Mesothelial cell of epicardium (in vitro differentiated cells): ENCODE results near the gene GSTA1. TPM values are rescaled to one million over a fixed set of nuclear protein-coding genes. Genes with fewer than 3 reads are reported as not detected.
"Not testable (repeated sequence)": the region's sequence is repeated elsewhere in the genome, so short reads cannot be mapped to it uniquely, and the experiment has no call there.

ENCODE experiments used
- DNase-seq, 2 experiments: peaks; one replicate each; pipeline ENCODE4 v3.0.0; 2021; ENCODE audit warnings: low spot score in 2 of 2; ENCODE audit not compliant: unreplicated experiment in 2 of 2
- H3K27ac Mint-ChIP-seq: 2 replicates; pipeline ENCODE4 v1.8.0; 2021; ENCODE audit warnings: mixed read lengths
- H3K27me3 Mint-ChIP-seq: 2 replicates; pipeline ENCODE4 v1.8.0; 2021; ENCODE audit warnings: low read depth, mixed read lengths
- H3K36me3 Mint-ChIP-seq: 2 replicates; pipeline ENCODE4 v1.8.0; 2021; ENCODE audit warnings: mixed read lengths
- H3K4me1 Mint-ChIP-seq: 2 replicates; pipeline ENCODE4 v1.8.0; 2021; ENCODE audit warnings: mixed read lengths
- H3K4me3 Mint-ChIP-seq: 2 replicates; pipeline ENCODE4 v1.8.0; 2021; ENCODE audit warnings: mild to moderate bottlenecking, moderate library complexity, mixed read lengths
- H3K9me3 Mint-ChIP-seq: 2 replicates; pipeline ENCODE4 v1.8.0; 2021; ENCODE audit warnings: mixed read lengths
- total RNA-seq: library from RNA; stranded (reverse); gene quantifications from 3 replicates; pipeline ENCODE4 v1.2.1, GENCODE V29; 2021
- TF ChIP-seq, protein P1 (sequence below): fragments of 200-600 bp; sonication (generic); IDR thresholded peaks from one replicate; pipeline ENCODE4 v1.5.0; 2021; ENCODE audit warnings: antibody characterized with exemption; ENCODE audit not compliant: unreplicated experiment

GSTA1 gene
- total RNA-seq, 1 donor from 2014 or later, result not detected

DNA sequence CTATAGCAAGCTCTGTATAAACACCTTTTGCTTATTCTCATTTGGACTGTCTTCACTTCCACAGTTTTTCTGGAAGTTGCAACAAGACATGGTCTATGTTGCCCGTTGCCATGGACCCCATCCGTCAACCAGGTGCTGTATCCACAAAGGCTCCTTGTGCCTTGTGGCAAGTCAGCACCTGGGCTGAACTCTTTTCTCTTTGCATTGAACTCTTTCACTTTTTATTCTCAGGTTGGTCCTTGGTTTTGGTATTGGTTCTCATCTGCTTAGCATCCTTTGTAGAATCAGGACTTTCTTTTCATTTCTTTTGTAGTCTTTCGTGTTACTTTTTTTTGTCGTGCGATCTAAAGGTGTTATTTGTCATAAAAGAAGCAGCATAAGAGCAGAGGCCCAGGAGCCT lies 5.0 kb upstream of the GSTA1 start:
- H3K27ac Mint-ChIP-seq, result no peak overlapping the region
- H3K4me3 Mint-ChIP-seq, result no peak overlapping the region
- no peaks in the 10 kb centered on the region for H3K36me3 Mint-ChIP-seq
- H3K4me1 Mint-ChIP-seq, result peaks cover 2% of the 10 kb centered on the region
- H3K9me3 Mint-ChIP-seq, result no peaks in the 10 kb centered on the region
- DNase-seq, result no peak
- H3K27me3 Mint-ChIP-seq, result peaks cover 8% of the 10 kb centered on the region
- TF ChIP-seq, protein P1, sequence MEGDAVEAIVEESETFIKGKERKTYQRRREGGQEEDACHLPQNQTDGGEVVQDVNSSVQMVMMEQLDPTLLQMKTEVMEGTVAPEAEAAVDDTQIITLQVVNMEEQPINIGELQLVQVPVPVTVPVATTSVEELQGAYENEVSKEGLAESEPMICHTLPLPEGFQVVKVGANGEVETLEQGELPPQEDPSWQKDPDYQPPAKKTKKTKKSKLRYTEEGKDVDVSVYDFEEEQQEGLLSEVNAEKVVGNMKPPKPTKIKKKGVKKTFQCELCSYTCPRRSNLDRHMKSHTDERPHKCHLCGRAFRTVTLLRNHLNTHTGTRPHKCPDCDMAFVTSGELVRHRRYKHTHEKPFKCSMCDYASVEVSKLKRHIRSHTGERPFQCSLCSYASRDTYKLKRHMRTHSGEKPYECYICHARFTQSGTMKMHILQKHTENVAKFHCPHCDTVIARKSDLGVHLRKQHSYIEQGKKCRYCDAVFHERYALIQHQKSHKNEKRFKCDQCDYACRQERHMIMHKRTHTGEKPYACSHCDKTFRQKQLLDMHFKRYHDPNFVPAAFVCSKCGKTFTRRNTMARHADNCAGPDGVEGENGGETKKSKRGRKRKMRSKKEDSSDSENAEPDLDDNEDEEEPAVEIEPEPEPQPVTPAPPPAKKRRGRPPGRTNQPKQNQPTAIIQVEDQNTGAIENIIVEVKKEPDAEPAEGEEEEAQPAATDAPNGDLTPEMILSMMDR, result no peak

DNA sequence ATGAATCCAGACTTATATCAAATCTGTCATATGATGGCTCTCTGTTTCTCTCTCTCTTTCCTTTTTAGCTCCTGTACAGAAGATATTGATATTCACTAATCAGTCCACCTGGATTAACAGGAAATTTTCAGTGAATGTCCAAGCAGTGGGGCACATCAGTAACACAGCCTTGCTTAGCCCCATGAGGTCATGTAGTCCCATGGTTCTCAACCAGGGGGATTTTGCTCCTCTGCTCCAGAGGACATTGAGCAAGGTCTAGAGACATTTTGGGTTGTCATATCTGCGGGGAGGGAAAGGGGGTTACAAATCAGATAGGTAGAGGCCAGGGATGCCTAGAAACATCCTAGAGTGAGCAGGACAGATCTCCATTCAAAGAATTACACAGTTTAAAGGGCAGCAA lies 810 bp downstream of the GSTA1 start:
- Mint-ChIP-seq H3K27me3 (peaks cover 18% of the 10 kb centered on the region), H3K27ac (no peak overlapping the region), H3K36me3 (no peaks in the 10 kb centered on the region), H3K4me3 (no peak overlapping the region), H3K9me3 (no peaks in the 10 kb centered on the region), H3K4me1 (peaks cover 5% of the 10 kb centered on the region)
- DNase-seq, result no peak
- TF ChIP-seq, protein P1, result no peak

DNA sequence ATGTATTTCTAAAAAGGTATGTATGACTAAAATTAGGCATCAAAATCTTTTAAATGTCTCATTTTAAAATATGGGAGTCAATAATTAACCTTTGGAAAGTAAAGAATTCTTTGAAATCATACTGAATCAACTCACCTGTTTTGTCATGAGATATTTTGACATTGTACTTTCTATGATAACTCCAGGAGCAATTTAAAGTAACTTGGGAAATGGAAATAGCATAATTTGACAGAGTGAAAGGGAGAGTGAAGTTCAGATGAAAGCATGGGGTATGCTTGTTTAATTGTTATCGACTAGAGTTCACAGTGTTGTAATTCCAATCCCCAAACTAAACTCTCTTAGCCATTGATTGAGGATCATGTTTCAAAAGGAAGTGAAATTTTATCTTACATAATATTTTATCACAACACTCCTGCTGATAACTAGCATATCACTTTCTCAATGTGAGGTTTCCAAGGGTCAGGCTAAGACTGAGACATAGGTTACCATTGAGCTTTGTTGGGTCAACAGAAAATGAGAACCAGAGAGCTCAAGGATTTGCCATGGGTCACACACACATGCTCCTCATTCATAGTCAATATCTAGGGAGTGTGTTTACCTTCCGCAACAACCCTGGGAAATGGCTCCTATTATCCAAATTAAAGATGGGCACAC lies 2.3 kb downstream of the GSTA1 start:
- no peak overlapping the region for H3K4me3 Mint-ChIP-seq
- no peak for DNase-seq
- H3K27ac Mint-ChIP-seq, result no peak overlapping the region
- H3K27me3 Mint-ChIP-seq, result peaks cover 27% of the 10 kb centered on the region
- peaks cover 5% of the 10 kb centered on the region for H3K4me1 Mint-ChIP-seq
- H3K36me3 Mint-ChIP-seq, result no peaks in the 10 kb centered on the region
- TF ChIP-seq, protein P1, result no peak
- no peaks in the 10 kb centered on the region for H3K9me3 Mint-ChIP-seq

DNA sequence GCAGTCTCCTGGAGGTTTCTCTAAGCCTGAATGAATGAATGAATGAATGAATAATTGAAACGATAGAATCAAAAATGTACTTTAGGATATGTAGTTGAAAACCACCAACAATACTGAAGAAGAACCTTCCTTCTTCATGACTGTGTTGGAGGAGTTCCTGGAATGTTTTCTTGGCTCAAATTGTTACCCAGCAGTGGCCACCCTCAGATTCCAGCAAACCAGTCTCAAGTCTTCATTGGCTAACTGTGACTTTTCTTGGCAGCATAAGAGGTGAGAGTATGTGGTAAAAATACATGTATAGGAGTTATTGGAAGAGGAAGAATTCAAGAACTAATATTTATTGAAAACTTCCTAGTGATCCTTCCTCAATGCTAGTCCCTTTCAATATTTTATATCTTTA lies 4.3 kb downstream of the GSTA1 start:
- not testable (repeated sequence) for H3K27ac Mint-ChIP-seq, DNase-seq, H3K4me1 Mint-ChIP-seq, H3K9me3 Mint-ChIP-seq, H3K36me3 Mint-ChIP-seq, H3K4me3 Mint-ChIP-seq
- peaks cover 35% of the 10 kb centered on the region for H3K27me3 Mint-ChIP-seq

DNA sequence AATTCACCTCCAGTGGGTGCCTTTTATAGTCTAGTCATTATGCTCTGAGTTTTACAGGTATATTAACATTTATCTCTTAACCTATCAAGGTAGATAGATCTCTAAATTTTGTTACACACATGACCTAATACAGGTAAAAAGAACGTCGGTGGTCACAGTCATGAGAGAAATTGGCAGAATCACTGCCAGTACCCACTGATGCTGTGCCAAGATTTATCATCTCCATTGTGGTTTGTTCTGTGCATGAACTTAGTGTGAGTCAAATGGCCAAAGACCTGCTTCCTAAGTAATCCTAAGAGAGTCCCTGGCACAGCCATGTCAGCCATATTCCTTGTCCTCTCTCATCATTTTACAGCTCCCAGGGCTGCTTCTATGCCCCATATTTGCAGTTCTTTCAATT lies 9.2 kb downstream of the GSTA1 start:
- H3K36me3 Mint-ChIP-seq, H3K4me1 Mint-ChIP-seq, H3K4me3 Mint-ChIP-seq, H3K27ac Mint-ChIP-seq, DNase-seq: not testable (repeated sequence)
- peaks cover 38% of the 10 kb centered on the region for H3K27me3 Mint-ChIP-seq
- peaks cover 13% of the 10 kb centered on the region for H3K9me3 Mint-ChIP-seq

DNA sequence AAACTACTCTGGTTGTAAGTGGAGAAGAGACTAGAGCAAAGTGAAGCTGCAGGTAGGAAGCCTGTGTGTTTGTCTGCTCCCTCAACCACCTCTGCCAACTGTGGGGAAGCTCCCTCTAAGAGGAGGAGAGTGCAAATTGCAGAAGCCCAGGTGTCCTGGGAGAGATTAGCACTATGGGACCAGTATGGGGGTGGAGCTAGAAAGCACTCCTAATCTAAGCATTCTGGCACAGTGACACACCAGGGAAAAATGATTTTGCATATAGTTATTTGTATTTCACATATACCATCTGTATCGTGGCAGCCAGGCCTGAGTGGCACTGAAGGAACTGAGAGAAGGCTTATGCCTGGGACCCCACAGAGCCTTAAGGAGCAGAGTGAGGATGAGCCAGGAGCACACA lies 12.8 kb downstream of the GSTA1 start:
- Mint-ChIP-seq H3K4me1 (peaks cover 5% of the 10 kb centered on the region), H3K27ac (no peak overlapping the region)
- TF ChIP-seq, protein P1, result no peak

DNA sequence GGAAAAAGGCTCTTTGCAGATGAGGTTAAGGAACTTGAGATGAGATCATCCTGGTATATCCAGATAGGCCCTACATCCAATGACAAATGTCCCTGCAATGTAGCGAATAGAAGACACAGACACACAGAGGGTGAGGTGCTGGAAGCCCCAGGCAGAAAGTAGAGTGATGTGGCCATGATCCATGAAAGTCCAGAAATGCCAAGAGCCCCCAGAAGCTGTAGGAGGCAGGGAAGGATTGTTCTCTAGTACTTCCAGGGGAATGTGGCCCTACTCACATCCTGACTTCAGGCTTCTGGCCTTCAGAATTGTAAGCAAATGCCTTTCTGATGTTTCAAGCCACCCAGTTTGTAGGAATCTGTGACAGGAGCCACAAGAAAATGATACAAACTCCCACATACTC lies 14.0 kb downstream of the GSTA1 start:
- H3K4me1 Mint-ChIP-seq, DNase-seq, H3K27ac Mint-ChIP-seq, H3K4me3 Mint-ChIP-seq, H3K36me3 Mint-ChIP-seq: not testable (repeated sequence)
- Mint-ChIP-seq H3K9me3 (peaks cover 13% of the 10 kb centered on the region), H3K27me3 (peaks cover 14% of the 10 kb centered on the region)

More for the DNA sequence above, 12.8 kb downstream of the GSTA1 start:
- no peak for DNase-seq
- peaks cover 21% of the 10 kb centered on the region for H3K27me3 Mint-ChIP-seq
- H3K4me3 Mint-ChIP-seq, result no peak overlapping the region
- no peaks in the 10 kb centered on the region for H3K36me3 Mint-ChIP-seq
- H3K9me3 Mint-ChIP-seq, result peaks cover 13% of the 10 kb centered on the region
